ENCODE results near the gene CPB1. TPM values are rescaled to one million over a fixed set of nuclear protein-coding genes. Genes with fewer than 3 reads are reported as not detected.

CPB1 gene
- total and polyA plus RNA-seq, 4 donors: 0.20 to 0.75 (median 0.57) TPM; not detected in 1

- Histone ChIP-seq H3K27me3 (ENCODE audit: control insufficient read depth in 4 of 4, insufficient read depth in 4 of 4, low read length in 3 of 4) (no peaks in the 10 kb centered on the region), H3K4me3 (ENCODE audit: low read depth in 1 of 3, low read length in 3 of 3) (no peak overlapping the region), H3K27ac (ENCODE audit: low read depth in 1 of 2, low read length in 2 of 2) (no peak overlapping the region), H3K9me3 (ENCODE audit: control insufficient read depth in 4 of 4, low read length in 3 of 4) (peaks cover 0 to 1% (median 0%) of the 10 kb centered on the region in 4 donors), H3K4me1 (ENCODE audit: control insufficient read depth in 4 of 4, insufficient read depth in 4 of 4, low read length in 3 of 4) (no peaks in the 10 kb centered on the region), H3K36me3 (ENCODE audit: control insufficient read depth in 4 of 4, insufficient read depth in 3 of 4, low read depth in 1 of 4, low read length in 3 of 4) (no peaks in the 10 kb centered on the region), H3K9ac (ENCODE audit: low read depth in 1 of 2, low read length in 2 of 2) (no peak overlapping the region)
- DNase-seq (ENCODE audit: low spot score): no peak
- no peak for TF ChIP-seq ATF3 (IDR thresholded peaks at IDR 0.05)
- no peak for TF ChIP-seq TAF1 (conservative IDR thresholded peaks at IDR 0.05)
- whole genome bisulfite sequencing: 75% methylated on average over 3 of the region's 3 CpGs
Measured at GRCh38 chr3:148816981-148817525, 10.6 kb upstream of the CPB1 start.

DNA sequence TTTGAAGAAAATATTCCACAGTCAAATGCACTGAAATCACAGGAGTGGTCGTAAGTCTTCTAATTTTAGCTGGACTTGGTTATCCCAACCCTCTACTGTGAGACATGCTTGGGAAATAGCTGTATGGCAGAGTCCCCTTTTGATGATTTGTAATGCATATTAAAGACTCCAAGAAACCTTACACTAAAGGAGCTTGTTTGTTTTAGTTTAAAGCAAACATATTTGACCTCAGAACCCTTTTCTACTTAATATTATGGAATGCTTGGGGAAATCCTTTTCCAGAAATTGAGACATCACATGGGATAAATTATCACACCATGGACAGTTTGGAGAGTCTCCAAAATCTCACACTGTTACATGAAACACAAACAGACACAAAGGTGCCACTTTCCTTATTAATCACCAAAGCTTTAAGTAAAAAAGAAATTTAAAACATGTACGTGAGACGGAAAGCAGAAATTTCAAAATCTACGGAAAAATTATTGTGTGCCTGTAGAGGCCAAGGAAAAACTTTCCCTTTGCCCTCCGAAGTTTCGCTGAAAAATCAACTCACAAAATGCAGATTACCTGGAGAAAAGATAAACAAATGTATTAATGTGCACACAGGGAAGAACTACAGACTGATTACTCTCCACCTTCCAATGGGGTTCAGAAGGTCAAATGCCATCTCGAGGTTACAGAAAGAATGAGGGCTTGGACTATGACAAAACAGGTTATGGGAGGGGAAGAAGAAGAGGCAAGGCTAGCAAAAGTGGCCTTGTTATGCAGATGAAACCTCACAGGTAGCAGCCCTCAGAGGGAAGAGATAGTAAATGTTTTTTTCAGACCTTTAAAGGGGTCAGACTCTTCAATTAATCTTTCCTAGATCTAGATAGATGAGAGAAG, 7.0 kb upstream of the CPB1 start:
- no peaks in the 10 kb centered on the region for H3K27me3 ChIP-seq (ENCODE audit: control insufficient read depth in 4 of 4, insufficient read depth in 4 of 4, low read length in 3 of 4)
- WGBS: 72% methylated on average over 7 of the region's 7 CpGs
- no peak for DNase-seq (ENCODE audit: low spot score)

More for the DNA sequence above, 7.0 kb upstream of the CPB1 start:
- Histone ChIP-seq H3K4me1 (ENCODE audit: control insufficient read depth in 4 of 4, insufficient read depth in 4 of 4, low read length in 3 of 4) (no peaks in the 10 kb centered on the region), H3K9ac (ENCODE audit: low read depth in 1 of 2, low read length in 2 of 2) (no peak overlapping the region), H3K36me3 (ENCODE audit: control insufficient read depth in 4 of 4, insufficient read depth in 3 of 4, low read depth in 1 of 4, low read length in 3 of 4) (no peaks in the 10 kb centered on the region), H3K9me3 (ENCODE audit: control insufficient read depth in 4 of 4, low read length in 3 of 4) (peaks cover 0 to 2% (median 0%) of the 10 kb centered on the region in 4 donors), H3K4me3 (ENCODE audit: low read depth in 1 of 3, low read length in 3 of 3) (no peak overlapping the region), H3K27ac (ENCODE audit: low read depth in 1 of 2, low read length in 2 of 2) (no peak overlapping the region)
- TF ChIP-seq FOXA2 (IDR thresholded peaks at IDR 0.05) (no peak), MAX (IDR thresholded peaks at IDR 0.05) (no peak), TAF1 (conservative IDR thresholded peaks at IDR 0.05) (no peak), SP1 (IDR thresholded peaks at IDR 0.05) (no peak), RAD21 (IDR thresholded peaks at IDR 0.05) (no peak), YY1 (IDR thresholded peaks at IDR 0.05) (no peak), CTCF (IDR thresholded peaks at IDR 0.05; ENCODE audit: low read depth, low read length, missing input control) (no peak), GABPA (IDR thresholded peaks at IDR 0.05 in 1 of 2, conservative IDR thresholded peaks at IDR 0.05 in 1 of 2) (no peak)
- TF ChIP-seq, protein P1, sequence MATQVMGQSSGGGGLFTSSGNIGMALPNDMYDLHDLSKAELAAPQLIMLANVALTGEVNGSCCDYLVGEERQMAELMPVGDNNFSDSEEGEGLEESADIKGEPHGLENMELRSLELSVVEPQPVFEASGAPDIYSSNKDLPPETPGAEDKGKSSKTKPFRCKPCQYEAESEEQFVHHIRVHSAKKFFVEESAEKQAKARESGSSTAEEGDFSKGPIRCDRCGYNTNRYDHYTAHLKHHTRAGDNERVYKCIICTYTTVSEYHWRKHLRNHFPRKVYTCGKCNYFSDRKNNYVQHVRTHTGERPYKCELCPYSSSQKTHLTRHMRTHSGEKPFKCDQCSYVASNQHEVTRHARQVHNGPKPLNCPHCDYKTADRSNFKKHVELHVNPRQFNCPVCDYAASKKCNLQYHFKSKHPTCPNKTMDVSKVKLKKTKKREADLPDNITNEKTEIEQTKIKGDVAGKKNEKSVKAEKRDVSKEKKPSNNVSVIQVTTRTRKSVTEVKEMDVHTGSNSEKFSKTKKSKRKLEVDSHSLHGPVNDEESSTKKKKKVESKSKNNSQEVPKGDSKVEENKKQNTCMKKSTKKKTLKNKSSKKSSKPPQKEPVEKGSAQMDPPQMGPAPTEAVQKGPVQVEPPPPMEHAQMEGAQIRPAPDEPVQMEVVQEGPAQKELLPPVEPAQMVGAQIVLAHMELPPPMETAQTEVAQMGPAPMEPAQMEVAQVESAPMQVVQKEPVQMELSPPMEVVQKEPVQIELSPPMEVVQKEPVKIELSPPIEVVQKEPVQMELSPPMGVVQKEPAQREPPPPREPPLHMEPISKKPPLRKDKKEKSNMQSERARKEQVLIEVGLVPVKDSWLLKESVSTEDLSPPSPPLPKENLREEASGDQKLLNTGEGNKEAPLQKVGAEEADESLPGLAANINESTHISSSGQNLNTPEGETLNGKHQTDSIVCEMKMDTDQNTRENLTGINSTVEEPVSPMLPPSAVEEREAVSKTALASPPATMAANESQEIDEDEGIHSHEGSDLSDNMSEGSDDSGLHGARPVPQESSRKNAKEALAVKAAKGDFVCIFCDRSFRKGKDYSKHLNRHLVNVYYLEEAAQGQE (IDR thresholded peaks at IDR 0.05): no peak

All from liver (tissue), 9 donors.